ENCODE data around the gene STX16. TPM values are rescaled to one million over a fixed set of nuclear protein-coding genes. Genes with fewer than 3 reads are reported as not detected.

STX16 gene
- total and polyA plus RNA-seq, 2 donors (not counting 1 experiment from before 2014, with no cell fraction given), result 39.3 to 64.9 TPM

DNA sequence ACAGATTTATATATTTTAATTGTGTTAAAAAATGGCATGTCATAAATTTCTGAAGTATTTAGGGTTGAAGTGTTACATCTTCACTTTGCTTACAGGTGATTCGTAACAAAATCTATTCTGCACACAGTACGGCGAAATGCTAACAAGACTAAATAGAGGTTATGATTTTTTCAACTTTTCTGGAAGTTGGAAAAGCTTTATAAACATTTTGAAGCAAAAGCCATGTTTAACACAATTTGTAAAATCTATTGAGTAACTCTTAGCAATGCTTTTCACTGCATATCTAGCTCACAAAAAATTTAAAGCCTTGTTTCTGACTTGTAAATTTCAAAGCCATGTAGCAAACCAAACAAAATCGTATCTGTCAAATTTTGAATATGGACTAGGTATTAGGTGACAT is 3.3 kb downstream of the STX16 start:
- Histone ChIP-seq H3K4me2 (ENCODE audit: extremely low read depth, insufficient read depth, low read length) (peak overlapping the region; percentile 62), H3K9ac (ENCODE audit: insufficient read depth, low read length) (no peak overlapping the region), H3K4me3 (replicated peaks in 1 of 4; ENCODE audit: control extremely low read depth in 1 of 4, insufficient read depth in 1 of 4, low read depth in 3 of 4, low read length in 4 of 4) (peak overlapping the region in 1 of 4 experiments; percentile 91), H3K4me1 (ENCODE audit: control insufficient read depth, extremely low read depth, insufficient read depth, low read length) (no peaks in the 10 kb centered on the region), H4K20me1 (ENCODE audit: control insufficient read depth, extremely low read depth, insufficient read depth, low read length) (no peaks in the 10 kb centered on the region), H2AFZ (ENCODE audit: low read length) (no peak overlapping the region), H3K79me2 (ENCODE audit: control insufficient read depth, insufficient read depth, low read length) (peaks cover 79% of the 10 kb centered on the region), H3K27ac (ENCODE audit: insufficient read depth, low read length) (no peak overlapping the region), H3K27me3 (ENCODE audit: control insufficient read depth, insufficient read depth, low read length) (no peaks in the 10 kb centered on the region), H3K9me3 (ENCODE audit: control insufficient read depth, insufficient read depth, low read depth, low read length) (no peaks in the 10 kb centered on the region), H3K36me3 (ENCODE audit: control insufficient read depth, insufficient read depth, low read length) (no peaks in the 10 kb centered on the region)
- no peak for TF ChIP-seq EZH2 (IDR thresholded peaks at IDR 0.05; ENCODE audit: low read length, missing control alignments)
- TF ChIP-seq, protein P1, sequence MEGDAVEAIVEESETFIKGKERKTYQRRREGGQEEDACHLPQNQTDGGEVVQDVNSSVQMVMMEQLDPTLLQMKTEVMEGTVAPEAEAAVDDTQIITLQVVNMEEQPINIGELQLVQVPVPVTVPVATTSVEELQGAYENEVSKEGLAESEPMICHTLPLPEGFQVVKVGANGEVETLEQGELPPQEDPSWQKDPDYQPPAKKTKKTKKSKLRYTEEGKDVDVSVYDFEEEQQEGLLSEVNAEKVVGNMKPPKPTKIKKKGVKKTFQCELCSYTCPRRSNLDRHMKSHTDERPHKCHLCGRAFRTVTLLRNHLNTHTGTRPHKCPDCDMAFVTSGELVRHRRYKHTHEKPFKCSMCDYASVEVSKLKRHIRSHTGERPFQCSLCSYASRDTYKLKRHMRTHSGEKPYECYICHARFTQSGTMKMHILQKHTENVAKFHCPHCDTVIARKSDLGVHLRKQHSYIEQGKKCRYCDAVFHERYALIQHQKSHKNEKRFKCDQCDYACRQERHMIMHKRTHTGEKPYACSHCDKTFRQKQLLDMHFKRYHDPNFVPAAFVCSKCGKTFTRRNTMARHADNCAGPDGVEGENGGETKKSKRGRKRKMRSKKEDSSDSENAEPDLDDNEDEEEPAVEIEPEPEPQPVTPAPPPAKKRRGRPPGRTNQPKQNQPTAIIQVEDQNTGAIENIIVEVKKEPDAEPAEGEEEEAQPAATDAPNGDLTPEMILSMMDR (conservative IDR thresholded peaks at IDR 0.05 in 1 of 2, IDR thresholded peaks at IDR 0.05 in 1 of 2; ENCODE audit: low read depth in 1 of 2, low read length in 2 of 2), result no peak
- no peak for DNase-seq (ENCODE audit: low read depth in 2 of 2)

DNA sequence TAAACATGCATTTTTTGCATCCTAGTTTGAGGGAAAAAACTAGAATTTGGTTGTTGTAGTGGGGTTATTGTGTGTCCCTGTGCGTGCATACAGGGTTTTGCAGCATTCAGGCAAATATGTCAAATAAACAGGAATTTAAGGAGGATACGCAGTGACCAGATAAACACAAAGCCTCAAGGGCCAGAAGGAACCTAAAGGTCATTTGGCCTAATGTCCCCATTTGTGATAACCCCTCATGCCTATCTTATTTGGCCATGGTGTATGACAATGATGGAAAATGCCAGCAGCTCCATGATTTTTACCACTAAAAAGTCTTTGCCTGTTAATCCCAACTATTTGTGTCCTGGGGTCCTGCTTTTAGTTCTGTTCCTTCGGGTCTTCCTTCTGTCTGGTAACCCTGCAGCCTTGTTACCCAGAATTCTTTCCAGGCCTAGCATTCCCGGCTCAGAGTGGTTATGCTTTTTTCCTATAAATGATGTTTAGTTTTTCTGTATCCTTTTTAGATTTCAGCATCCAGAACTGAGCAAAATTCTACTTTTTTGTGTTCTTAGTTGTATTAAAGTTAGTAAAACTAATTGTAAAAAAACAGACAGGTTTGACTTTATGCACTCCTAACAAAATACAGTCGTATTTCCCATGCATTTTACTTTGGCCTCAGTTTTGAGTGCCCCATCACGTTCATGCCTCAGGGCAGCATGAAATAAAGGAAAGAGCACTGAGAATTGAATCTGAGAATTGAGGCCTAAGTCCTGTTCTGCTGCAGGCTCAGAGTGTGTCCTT is 4.4 kb downstream of the STX16 start:
- Histone ChIP-seq H3K4me1 (ENCODE audit: control insufficient read depth, extremely low read depth, insufficient read depth, low read length) (no peaks in the 10 kb centered on the region), H3K4me3 (replicated peaks in 1 of 4; ENCODE audit: control extremely low read depth in 1 of 4, insufficient read depth in 1 of 4, low read depth in 3 of 4, low read length in 4 of 4) (peak overlapping the region in 1 of 4 experiments; percentile 2), H3K79me2 (ENCODE audit: control insufficient read depth, insufficient read depth, low read length) (peaks cover 91% of the 10 kb centered on the region), H3K9ac (ENCODE audit: insufficient read depth, low read length) (no peak overlapping the region), H3K9me3 (ENCODE audit: control insufficient read depth, insufficient read depth, low read depth, low read length) (no peaks in the 10 kb centered on the region), H2AFZ (ENCODE audit: low read length) (no peak overlapping the region), H3K27ac (ENCODE audit: insufficient read depth, low read length) (no peak overlapping the region), H4K20me1 (ENCODE audit: control insufficient read depth, extremely low read depth, insufficient read depth, low read length) (no peaks in the 10 kb centered on the region), H3K36me3 (ENCODE audit: control insufficient read depth, insufficient read depth, low read length) (no peaks in the 10 kb centered on the region), H3K27me3 (ENCODE audit: control insufficient read depth, insufficient read depth, low read length) (no peaks in the 10 kb centered on the region), H3K4me2 (ENCODE audit: extremely low read depth, insufficient read depth, low read length) (peak overlapping the region; percentile 21)
- TF ChIP-seq, protein P1 (conservative IDR thresholded peaks at IDR 0.05 in 1 of 2, IDR thresholded peaks at IDR 0.05 in 1 of 2; ENCODE audit: low read depth in 1 of 2, low read length in 2 of 2), result no peak
- no peak for TF ChIP-seq EZH2 (IDR thresholded peaks at IDR 0.05; ENCODE audit: low read length, missing control alignments)
- no peak for DNase-seq (ENCODE audit: low read depth in 2 of 2)

- no peak overlapping the region for H3K4me3 ChIP-seq (replicated peaks in 1 of 4; ENCODE audit: control extremely low read depth in 1 of 4, insufficient read depth in 1 of 4, low read depth in 3 of 4, low read length in 4 of 4)
- no peak for TF ChIP-seq EZH2 (IDR thresholded peaks at IDR 0.05; ENCODE audit: low read length, missing control alignments)
- TF ChIP-seq, protein P1 (conservative IDR thresholded peaks at IDR 0.05 in 1 of 2, IDR thresholded peaks at IDR 0.05 in 1 of 2; ENCODE audit: low read depth in 1 of 2, low read length in 2 of 2), result no peak
- no peaks in the 10 kb centered on the region for H3K4me1 ChIP-seq (ENCODE audit: control insufficient read depth, extremely low read depth, insufficient read depth, low read length)
- H3K79me2 ChIP-seq (ENCODE audit: control insufficient read depth, insufficient read depth, low read length), result peaks cover 94% of the 10 kb centered on the region
- H3K4me2 ChIP-seq (ENCODE audit: extremely low read depth, insufficient read depth, low read length), result peak overlapping the region; percentile 5
- H3K9ac ChIP-seq (ENCODE audit: insufficient read depth, low read length), result no peak overlapping the region
- H2AFZ ChIP-seq (ENCODE audit: low read length), result no peak overlapping the region
- H3K27me3 ChIP-seq (ENCODE audit: control insufficient read depth, insufficient read depth, low read length), result no peaks in the 10 kb centered on the region
- no peaks in the 10 kb centered on the region for H4K20me1 ChIP-seq (ENCODE audit: control insufficient read depth, extremely low read depth, insufficient read depth, low read length)
- H3K27ac ChIP-seq (ENCODE audit: insufficient read depth, low read length), result no peak overlapping the region
- peaks cover 2% of the 10 kb centered on the region for H3K36me3 ChIP-seq (ENCODE audit: control insufficient read depth, insufficient read depth, low read length)
- no peaks in the 10 kb centered on the region for H3K9me3 ChIP-seq (ENCODE audit: control insufficient read depth, insufficient read depth, low read depth, low read length)
- DNase-seq (ENCODE audit: low read depth in 2 of 2), result no peak
Observed at GRCh38 chr20:58656831-58657230, 5.7 kb downstream of the STX16 start.
